ENCODE data around the gene RGS7.

DNA sequence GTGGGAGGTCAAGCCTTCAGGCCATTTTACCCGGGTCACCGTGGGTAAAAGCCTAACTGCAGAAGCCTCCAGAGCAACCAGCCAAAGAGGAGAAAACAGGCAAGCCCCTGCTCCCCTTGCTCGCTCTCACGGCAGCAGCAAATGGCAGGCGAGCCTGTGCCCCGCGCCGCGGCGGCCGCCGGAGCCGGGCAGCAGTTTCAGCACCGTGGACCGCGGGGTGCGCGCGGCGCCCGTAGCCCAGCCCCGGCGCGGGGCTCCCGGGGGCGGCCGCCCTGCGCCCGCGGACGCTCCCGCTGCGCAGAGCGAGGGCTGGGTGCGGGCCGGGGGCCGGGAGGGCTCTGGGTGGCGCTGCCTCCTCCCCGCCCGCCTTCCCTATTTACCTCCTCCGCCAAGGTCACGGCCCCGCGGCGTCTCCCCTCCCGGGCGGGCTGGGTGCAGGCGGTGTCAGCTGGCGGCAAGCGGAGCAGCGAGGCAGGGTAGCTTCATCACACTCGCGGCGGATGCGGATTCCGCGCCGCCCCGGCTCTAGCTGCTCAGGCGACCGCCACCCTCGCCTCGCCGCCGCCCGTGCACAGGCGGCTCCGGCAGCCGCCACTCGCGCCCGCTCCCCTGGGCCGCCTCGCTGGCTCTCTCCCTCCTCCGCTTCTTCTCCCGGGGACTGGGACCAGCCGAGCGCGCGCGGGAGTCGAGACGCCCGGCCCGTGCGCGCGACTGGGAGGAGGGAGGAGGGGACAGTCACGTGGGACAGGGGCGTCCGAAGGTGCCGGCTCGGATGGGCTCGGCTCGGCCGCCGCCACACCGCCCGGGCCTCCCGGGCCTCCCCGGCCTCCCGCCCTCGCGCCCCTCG is at the start of gene RGS7:
- TF ChIP-seq POLR2A (IDR thresholded peaks at IDR 0.05; ENCODE audit: low read depth, low read length) (no peak), RCOR1 (IDR thresholded peaks at IDR 0.05; ENCODE audit: insufficient replicate concordance, low read length) (no peak), CTCF (conservative IDR thresholded peaks at IDR 0.05; ENCODE audit: low read depth, low read length) (no peak), RFX5 (IDR thresholded peaks at IDR 0.05; ENCODE audit: low read depth, low read length) (no peak), MXI1 (IDR thresholded peaks at IDR 0.05; ENCODE audit: borderline replicate concordance, low read depth, low read length) (no peak), NFE2L2 (IDR thresholded peaks at IDR 0.05; ENCODE audit: low read depth, low read length) (no peak), CEBPB (IDR thresholded peaks at IDR 0.05; ENCODE audit: low read depth, low read length) (no peak), MAFK (IDR thresholded peaks at IDR 0.05; ENCODE audit: low read depth, low read length) (no peak)
- TF ChIP-seq, protein P1, sequence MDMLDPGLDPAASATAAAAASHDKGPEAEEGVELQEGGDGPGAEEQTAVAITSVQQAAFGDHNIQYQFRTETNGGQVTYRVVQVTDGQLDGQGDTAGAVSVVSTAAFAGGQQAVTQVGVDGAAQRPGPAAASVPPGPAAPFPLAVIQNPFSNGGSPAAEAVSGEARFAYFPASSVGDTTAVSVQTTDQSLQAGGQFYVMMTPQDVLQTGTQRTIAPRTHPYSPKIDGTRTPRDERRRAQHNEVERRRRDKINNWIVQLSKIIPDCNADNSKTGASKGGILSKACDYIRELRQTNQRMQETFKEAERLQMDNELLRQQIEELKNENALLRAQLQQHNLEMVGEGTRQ (IDR thresholded peaks at IDR 0.05; ENCODE audit: low read depth, low read length): peak; percentile 79

Data from IMR-90 (cell line).